A673 (cell line): ENCODE results near the gene CBX8. TPM values are rescaled to one million over a fixed set of nuclear protein-coding genes. Genes with fewer than 3 reads are reported as not detected.
A peak's percentile ranks its signal among the peaks of the same experiment; 100 is the strongest.

Experiments
- BruUV-seq: library from RNA; stranded (reverse); fragments of 400-500 nt; replicated peaks from 2 replicates; lab custom pipeline; 2021; lab: Mats Ljungman, UMichigan
- CTCF ChIA-PET: fragments of 300-600 bp; sonication (Branson Sonifier 250); formaldehyde crosslinking; loops from one replicate; lab custom pipeline; 2022; ENCODE audit warnings: antibody characterized with exemption; lab: Charles Lee
- POLR2A ChIA-PET: fragments of 300-600 bp; sonication (Branson Sonifier 250); formaldehyde crosslinking; loops from one replicate; lab custom pipeline; 2022; ENCODE audit warnings: antibody characterized with exemption; ENCODE audit not compliant: low non-redundant PET; lab: Charles Lee
- DNase-seq: peaks from one replicate; pipeline ENCODE4 v3.0.0-alpha.2; 2015; ENCODE audit warnings: low spot score
- H3K27ac ChIP-seq: fragments of 200-600 bp; sonication (generic); 2 replicates; pipeline ENCODE4 v1.5.1; 2016; ENCODE audit warnings: mixed run types, low read depth, mild to moderate bottlenecking, mixed read lengths, antibody characterized with exemption, low read length; ENCODE audit not compliant: poor library complexity, severe bottlenecking
- H3K27me3 ChIP-seq: fragments of 200-600 bp; sonication (generic); replicated peaks from 2 replicates; pipeline ENCODE4 v1.6.1; 2017; ENCODE audit warnings: mixed run types, low read depth, mild to moderate bottlenecking, mixed read lengths, antibody characterized with exemption, low read length; ENCODE audit not compliant: insufficient read depth, poor library complexity
- H3K36me3 ChIP-seq: fragments of 200-600 bp; sonication (generic); 2 replicates; pipeline ENCODE4 v1.6.1; 2016; ENCODE audit warnings: mixed run types, mild to moderate bottlenecking, mixed read lengths, antibody characterized with exemption, low read length; ENCODE audit not compliant: insufficient read depth, poor library complexity, severe bottlenecking
- H3K4me1 ChIP-seq: fragments of 200-600 bp; sonication (generic); 2 replicates; pipeline ENCODE4 v1.6.1; 2017; ENCODE audit warnings: mixed run types, mild to moderate bottlenecking, mixed read lengths, antibody characterized with exemption, low read length; ENCODE audit not compliant: insufficient read depth, poor library complexity, severe bottlenecking
- H3K4me3 ChIP-seq: fragments of 200-600 bp; sonication (generic); 2 replicates; pipeline ENCODE4 v1.5.1; 2016; ENCODE audit warnings: low read depth, mixed run types, mild to moderate bottlenecking, mixed read lengths, low read length; ENCODE audit not compliant: poor library complexity, severe bottlenecking
- H3K9me3 ChIP-seq: fragments of 200-600 bp; sonication (generic); 2 replicates; pipeline ENCODE4 v1.6.1; 2016; ENCODE audit warnings: mixed run types, low read depth, mild to moderate bottlenecking, mixed read lengths, antibody characterized with exemption, low read length; ENCODE audit not compliant: poor library complexity, severe bottlenecking
- CTCF ChIP-seq: fragments of 300-800, 200-600 bp; sonication (generic); conservative IDR thresholded peaks from 2 replicates; pipeline ENCODE4 v1.5.1; 2017; ENCODE audit warnings: low read depth, mild to moderate bottlenecking, antibody characterized with exemption, low read length, moderate library complexity, mixed read lengths
- EZH2 ChIP-seq: fragments of 200-600 bp; sonication (generic); IDR thresholded peaks from 2 replicates; pipeline ENCODE4 v1.6.1; 2017; ENCODE audit warnings: borderline replicate concordance, low read depth, mild to moderate bottlenecking, mixed read lengths, antibody characterized with exemption, low read length; ENCODE audit not compliant: poor library complexity, severe bottlenecking
- intact Hi-C: fragments of 100-400 bp; cut with micrococcal nuclease; formaldehyde crosslinking; loops from one replicate; pipeline ENCODE4 v1.10.0; 2022; ENCODE audit not compliant: unreplicated experiment
- total RNA-seq: library from RNA; stranded (reverse); gene quantifications from 2 replicates; pipeline ENCODE4 v1.2.3, GENCODE V29; 2021

Gene CBX8
- total RNA-seq, 1 experiment from 2014 or later = 27.0 TPM

- Histone ChIP-seq H3K4me1 (peaks cover 91% of the 10 kb centered on the region), H3K27me3 (no peaks in the 10 kb centered on the region), H3K27ac (no peak overlapping the region), H3K36me3 (peaks cover 23% of the 10 kb centered on the region), H3K9me3 (no peaks in the 10 kb centered on the region), H3K4me3 (no peak overlapping the region)
- TF ChIP-seq CTCF = no peak
- TF ChIP-seq EZH2 = no peak
- intact Hi-C loops = loop anchor here (10.0 kb wide), 1 partner anchor 86 kb away; no protein-coding TSS in a partner anchor
- ChIA-PET POLR2A (no interaction called here), CTCF (no interaction called here)
- no TSS peak for BruUV-seq
- no peak for DNase-seq
Observed at GRCh38 chr17:79830763-79831264, 33.9 kb upstream of the CBX8 start.

DNA sequence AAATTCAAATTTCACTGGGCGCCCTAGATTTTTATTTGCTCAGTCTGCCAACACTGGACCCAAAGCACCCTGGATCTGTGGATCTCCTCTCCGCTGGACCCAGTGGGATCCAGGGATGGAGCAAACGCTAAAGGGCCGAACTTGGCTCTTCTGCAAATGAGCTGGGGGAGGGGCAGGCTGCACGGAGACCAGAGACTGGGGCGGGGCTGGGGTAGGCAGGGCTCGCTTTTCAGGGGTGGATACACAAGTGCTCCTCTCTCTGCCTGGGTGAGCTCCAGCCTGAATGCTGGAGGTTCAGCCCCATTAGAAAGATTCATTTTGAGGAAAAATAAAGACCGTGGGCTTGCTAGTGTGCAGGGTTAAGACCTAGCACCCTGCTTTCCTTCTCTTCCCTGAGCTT, 33.4 kb upstream of the CBX8 start:
- POLR2A ChIA-PET = no interaction called here

GRCh38 chr17:79829457-79829856, 32.6 kb upstream of the CBX8 start:
- peak overlapping the region; percentile 66 for H3K27ac ChIP-seq
- ChIA-PET CTCF (interaction anchor here (0.7 kb wide), 1 partner anchor 16 kb away, joined by 3 read pairs; no protein-coding TSS in a partner anchor), POLR2A (interaction anchor here (0.6 kb wide), 1 partner anchor 19 kb away, joined by 4 read pairs; no protein-coding TSS in a partner anchor)
- no peaks in the 10 kb centered on the region for H3K9me3 ChIP-seq
- peaks cover 89% of the 10 kb centered on the region for H3K4me1 ChIP-seq
- intact Hi-C loops = no loop called here
- no peak for DNase-seq
- no peaks in the 10 kb centered on the region for H3K27me3 ChIP-seq
- no peak for TF ChIP-seq CTCF
- no peak for TF ChIP-seq EZH2
- H3K4me3 ChIP-seq = no peak overlapping the region
- BruUV-seq = no TSS peak
- H3K36me3 ChIP-seq = peaks cover 10% of the 10 kb centered on the region

More for the DNA sequence above, 33.4 kb upstream of the CBX8 start:
- H3K36me3 ChIP-seq = peaks cover 19% of the 10 kb centered on the region
- DNase-seq = no peak
- H3K4me3 ChIP-seq = no peak overlapping the region
- CTCF ChIA-PET = no interaction called here
- BruUV-seq = no TSS peak
- intact Hi-C loops = loop anchor here (10.0 kb wide), 1 partner anchor 86 kb away; no protein-coding TSS in a partner anchor
- H3K4me1 ChIP-seq = peaks cover 91% of the 10 kb centered on the region
- no peaks in the 10 kb centered on the region for H3K9me3 ChIP-seq
- no peak overlapping the region for H3K27ac ChIP-seq
- no peaks in the 10 kb centered on the region for H3K27me3 ChIP-seq
- TF ChIP-seq EZH2 (no peak), CTCF (no peak)
